ENCODE results near the gene ACTN1.

The ACTN1 gene

GRCh38 chr14:68841016-68841809, 137.9 kb downstream of the ACTN1 start:
- in situ Hi-C loops (cut with MboI; ENCODE audit: low pct_unique_long_range_greater_than_20kb, low sequenced_read_pairs, unreplicated experiment): no loop called here
- no peak for DNase-seq (ENCODE audit: low spot score)
- no peak for TF ChIP-seq CTCF (IDR thresholded peaks at IDR 0.05; ENCODE audit: extremely low read depth, insufficient read depth, missing control alignments)

- DNase-seq (ENCODE audit: low spot score): no peak
- TF ChIP-seq CTCF (IDR thresholded peaks at IDR 0.05; ENCODE audit: extremely low read depth, insufficient read depth, missing control alignments): no peak
- in situ Hi-C loops (cut with MboI; ENCODE audit: low pct_unique_long_range_greater_than_20kb, low sequenced_read_pairs, unreplicated experiment): no loop called here
Observed at GRCh38 chr14:68840454-68840853, 138.6 kb downstream of the ACTN1 start.

- in situ Hi-C loops (cut with MboI; ENCODE audit: low pct_unique_long_range_greater_than_20kb, low sequenced_read_pairs, unreplicated experiment): loop anchor here (10.0 kb wide), 1 partner anchor 891 kb away; no protein-coding TSS in a partner anchor
- no peak for DNase-seq (ENCODE audit: low spot score)
- TF ChIP-seq CTCF (IDR thresholded peaks at IDR 0.05; ENCODE audit: extremely low read depth, insufficient read depth, missing control alignments): no peak
Observed at GRCh38 chr14:68836082-68836481, 143.0 kb downstream of the ACTN1 start.

GRCh38 chr14:68834816-68835215, 144.3 kb downstream of the ACTN1 start:
- TF ChIP-seq CTCF (IDR thresholded peaks at IDR 0.05; ENCODE audit: extremely low read depth, insufficient read depth, missing control alignments): no peak
- in situ Hi-C loops (cut with MboI; ENCODE audit: low pct_unique_long_range_greater_than_20kb, low sequenced_read_pairs, unreplicated experiment): loop anchor here (10.0 kb wide), 1 partner anchor 890 kb away; no protein-coding TSS in a partner anchor
- DNase-seq (ENCODE audit: low spot score): no peak

- no peak for DNase-seq (ENCODE audit: low spot score)
- no peak for TF ChIP-seq CTCF (IDR thresholded peaks at IDR 0.05; ENCODE audit: extremely low read depth, insufficient read depth, missing control alignments)
- in situ Hi-C loops (cut with MboI; ENCODE audit: low pct_unique_long_range_greater_than_20kb, low sequenced_read_pairs, unreplicated experiment): no loop called here
Observed at GRCh38 chr14:68828698-68829097, 150.4 kb downstream of the ACTN1 start.

GRCh38 chr14:68825729-68826128, 153.4 kb downstream of the ACTN1 start:
- TF ChIP-seq CTCF (IDR thresholded peaks at IDR 0.05; ENCODE audit: extremely low read depth, insufficient read depth, missing control alignments): no peak
- in situ Hi-C loops (cut with MboI; ENCODE audit: low pct_unique_long_range_greater_than_20kb, low sequenced_read_pairs, unreplicated experiment): no loop called here
- DNase-seq (ENCODE audit: low spot score): no peak

All from GM13977 (cell line).